Skeletal muscle tissue (tissue), 4 donors: ENCODE results near the gene USP17L26. TPM values are rescaled to one million over a fixed set of nuclear protein-coding genes. Genes with fewer than 3 reads are reported as not detected.
"Not testable (repeated sequence)": the region's sequence is repeated elsewhere in the genome, so short reads cannot be mapped to it uniquely, and the experiment has no call there.

Source experiments
- H3K27ac ChIP-seq: one replicate; pipeline ENCODE4 v1.7.0; 2013; ENCODE audit warnings: mild to moderate bottlenecking, low read depth, low read length, inconsistent platforms
- H3K27me3 ChIP-seq, 3 donors: one replicate each; pipeline ENCODE4 v1.7.0; 2013; ENCODE audit warnings: low read length in 3 of 3; ENCODE audit not compliant: control insufficient read depth in 3 of 3, insufficient read depth in 3 of 3
- H3K36me3 ChIP-seq, 3 donors: one replicate each; pipeline ENCODE4 v1.7.0; 2013; ENCODE audit warnings: low read length in 3 of 3; ENCODE audit not compliant: control insufficient read depth in 3 of 3, insufficient read depth in 3 of 3
- H3K4me1 ChIP-seq, 3 donors: one replicate each; pipeline ENCODE4 v1.7.0; 2013; ENCODE audit warnings: low read length in 3 of 3, mild to moderate bottlenecking in 3 of 3; ENCODE audit not compliant: control insufficient read depth in 3 of 3, insufficient read depth in 3 of 3
- H3K4me3 ChIP-seq, 3 donors: one replicate each; pipeline ENCODE4 v1.7.0; 2013; ENCODE audit warnings: low read length in 3 of 3
- H3K9ac ChIP-seq, 3 donors: one replicate each; pipeline ENCODE4 v1.7.0; 2013; ENCODE audit warnings: low read length in 3 of 3, mild to moderate bottlenecking in 3 of 3, moderate library complexity in 2 of 3, low read depth in 1 of 3
- H3K9me3 ChIP-seq, 3 donors: one replicate each; pipeline ENCODE4 v1.7.0; 2013; ENCODE audit warnings: low read length in 3 of 3; ENCODE audit not compliant: control insufficient read depth in 3 of 3
- total RNA-seq: library from RNA; depleted of rRNA; stranded (reverse); fragments of >200 nt; gene quantifications from one replicate; pipeline ENCODE4 v1.2.3, GENCODE V29; 2014
- donor health status: Osteomylitis.

USP17L26 gene
- total RNA-seq, 1 donor from 2014 or later, result not detected

DNA sequence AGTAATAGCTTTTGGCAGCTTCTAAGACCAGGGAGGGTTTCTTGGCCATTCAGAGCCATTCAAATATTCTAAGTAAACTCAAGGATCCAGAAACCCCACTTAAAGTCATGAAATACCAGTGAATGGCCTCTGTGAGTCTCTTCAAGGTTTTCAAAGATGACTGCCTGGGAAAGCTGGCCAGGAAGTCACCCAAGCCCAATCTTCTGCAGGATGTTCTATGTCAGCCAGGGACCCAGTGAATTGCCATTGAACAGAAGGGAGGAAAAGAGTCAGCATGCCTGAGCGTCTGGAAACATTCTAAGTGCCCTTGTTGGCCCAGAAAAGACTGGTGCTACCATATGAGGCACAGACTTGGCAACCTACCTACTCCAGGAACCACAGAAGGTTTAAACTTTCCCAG lies 45.4 kb downstream of the USP17L26 start:
- H3K27me3 ChIP-seq, H3K27ac ChIP-seq, H3K36me3 ChIP-seq, H3K9me3 ChIP-seq, H3K4me3 ChIP-seq, H3K9ac ChIP-seq, H3K4me1 ChIP-seq: not testable (repeated sequence)

DNA sequence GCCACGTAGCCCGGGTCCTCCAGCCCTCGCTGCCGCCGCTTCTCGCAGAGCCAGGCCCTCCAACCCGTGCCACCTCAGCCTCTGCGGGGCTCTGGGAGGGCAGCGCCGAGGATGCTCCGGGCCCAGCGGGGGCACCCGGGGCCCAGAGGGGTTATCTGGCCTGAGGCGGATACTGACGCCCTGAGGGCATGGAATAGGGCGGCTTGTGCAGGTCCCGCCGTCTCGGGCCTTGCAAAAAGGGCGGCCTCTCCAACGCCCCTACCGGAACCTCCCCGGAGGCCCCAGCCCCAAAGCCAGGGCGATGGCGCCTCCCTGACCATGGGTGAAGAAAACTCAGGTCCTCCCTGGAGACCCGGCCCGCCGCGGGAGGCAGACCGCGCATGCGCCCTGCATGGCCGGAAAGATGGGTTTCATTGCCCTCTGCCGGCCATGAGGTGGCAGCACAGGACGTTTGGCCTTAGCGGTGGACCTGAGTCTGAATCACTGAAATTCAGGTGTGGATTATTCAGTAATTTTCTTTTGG lies 46.6 kb downstream of the USP17L26 start:
- peak overlapping the region in 1 of 3 donors; percentile 68 for H3K9ac ChIP-seq
- not testable (repeated sequence) for H3K4me1 ChIP-seq, H3K9me3 ChIP-seq, H3K27me3 ChIP-seq, H3K27ac ChIP-seq, H3K36me3 ChIP-seq
- peak overlapping the region in 1 of 3 donors; percentile 52 for H3K4me3 ChIP-seq

DNA sequence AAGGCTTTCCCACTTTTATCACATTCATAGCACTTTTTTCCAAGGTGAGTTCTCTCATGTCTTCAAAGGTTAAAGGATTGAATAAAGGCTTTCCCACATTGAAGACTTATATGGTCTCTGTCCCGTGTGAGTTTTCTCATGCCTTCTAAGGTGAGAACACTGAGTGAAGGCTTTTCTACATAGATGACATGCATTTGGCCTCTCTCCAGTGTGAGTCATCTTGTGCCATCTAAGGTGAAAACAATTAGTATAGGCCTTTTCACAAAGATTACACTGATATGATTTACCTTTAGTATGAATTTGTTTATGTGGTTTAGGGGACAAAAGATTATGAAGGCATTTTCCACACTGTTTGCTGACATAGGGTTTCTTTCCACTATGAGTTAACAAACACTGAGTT lies 49.7 kb downstream of the USP17L26 start:
- H3K9ac ChIP-seq, result no peak overlapping the region
- no peak overlapping the region for H3K27ac ChIP-seq
- no peaks in the 10 kb centered on the region for H3K36me3 ChIP-seq
- H3K4me3 ChIP-seq, result no peak overlapping the region
- H3K9me3 ChIP-seq, result no peaks in the 10 kb centered on the region
- H3K27me3 ChIP-seq, result no peaks in the 10 kb centered on the region
- H3K4me1 ChIP-seq, result no peaks in the 10 kb centered on the region

Other genes with a start within 250 kb of the USP17L26 start
- gene FAM90A26, start 164.2 kb upstream of the USP17L26 start, total RNA-seq, result not detected
- not detected for gene USP17L10, start 124.0 kb upstream of the USP17L26 start, total RNA-seq
- not detected for gene USP17L11, start 119.3 kb upstream of the USP17L26 start, total RNA-seq
- not detected for gene USP17L12, start 114.5 kb upstream of the USP17L26 start, total RNA-seq
- gene USP17L13, start 109.8 kb upstream of the USP17L26 start, total RNA-seq, result not detected
- gene USP17L15, start 100.3 kb upstream of the USP17L26 start, total RNA-seq, result not detected
- not detected for gene USP17L17, start 90.8 kb upstream of the USP17L26 start, total RNA-seq
- gene USP17L18, start 86.0 kb upstream of the USP17L26 start, total RNA-seq, result not detected
- gene USP17L19, start 81.3 kb upstream of the USP17L26 start, total RNA-seq, result not detected
- not detected for gene USP17L20, start 76.5 kb upstream of the USP17L26 start, total RNA-seq
- gene USP17L21, start 71.8 kb upstream of the USP17L26 start, total RNA-seq, result not detected
- not detected for gene USP17L22, start 67.0 kb upstream of the USP17L26 start, total RNA-seq
- gene USP17L24, start 9.5 kb upstream of the USP17L26 start, total RNA-seq, result not detected
- gene USP17L25, start 4.7 kb upstream of the USP17L26 start, total RNA-seq, result not detected
- gene USP17L5, start 4.7 kb downstream of the USP17L26 start, total RNA-seq, result not detected
- not detected for gene USP17L27, start 9.5 kb downstream of the USP17L26 start, total RNA-seq
- not detected for gene USP17L28, start 14.2 kb downstream of the USP17L26 start, total RNA-seq
- not detected for gene USP17L29, start 19.0 kb downstream of the USP17L26 start, total RNA-seq
- gene USP17L30, start 28.5 kb downstream of the USP17L26 start, total RNA-seq, result not detected
- gene DEFB131A, start 109.8 kb downstream of the USP17L26 start, total RNA-seq, result not detected